Measurements from ENCODE around the gene PADI1.

Gene PADI1

GRCh38 chr1:17198476-17199258, 6.3 kb upstream of the PADI1 start:
- no peak for DNase-seq

GRCh38 chr1:17199267-17200044, 5.5 kb upstream of the PADI1 start:
- DNase-seq = no peak

- no peak for DNase-seq
Measured at GRCh38 chr1:17200246-17200645, 4.7 kb upstream of the PADI1 start.

GRCh38 chr1:17200756-17201155, 4.2 kb upstream of the PADI1 start:
- no peak for DNase-seq

GRCh38 chr1:17201201-17202021, 3.5 kb upstream of the PADI1 start:
- DNase-seq = peak; percentile 34

- no peak for DNase-seq
Measured at GRCh38 chr1:17205652-17206051, 724 bp downstream of the PADI1 start.

- DNase-seq = no peak
Measured at GRCh38 chr1:17206196-17206595, 1.3 kb downstream of the PADI1 start.

- no peak for DNase-seq
Measured at GRCh38 chr1:17207046-17207445, 2.1 kb downstream of the PADI1 start.

GRCh38 chr1:17207540-17207939, 2.6 kb downstream of the PADI1 start:
- no peak for DNase-seq

- peak; percentile 72 for DNase-seq
Measured at GRCh38 chr1:17207966-17208418, 3.1 kb downstream of the PADI1 start.

GRCh38 chr1:17208546-17208945, 3.6 kb downstream of the PADI1 start:
- DNase-seq = no peak

- DNase-seq = no peak
Measured at GRCh38 chr1:17209430-17209829, 4.5 kb downstream of the PADI1 start.

- no peak for DNase-seq
Measured at GRCh38 chr1:17210176-17210575, 5.2 kb downstream of the PADI1 start.

GRCh38 chr1:17211377-17211776, 6.4 kb downstream of the PADI1 start:
- no peak for DNase-seq

- DNase-seq = no peak
Measured at GRCh38 chr1:17212009-17212408, 7.1 kb downstream of the PADI1 start.

- peak; percentile 68 for DNase-seq
Measured at GRCh38 chr1:17212487-17213121, 7.7 kb downstream of the PADI1 start.

- no peak for DNase-seq
Measured at GRCh38 chr1:17213148-17213781, 8.3 kb downstream of the PADI1 start.

GRCh38 chr1:17213782-17214148, 8.8 kb downstream of the PADI1 start:
- no peak for DNase-seq

- DNase-seq = no peak
Measured at GRCh38 chr1:17214876-17215544, 10.1 kb downstream of the PADI1 start.

- DNase-seq = no peak
Measured at GRCh38 chr1:17215545-17215890, 10.6 kb downstream of the PADI1 start.

- DNase-seq = no peak
Measured at GRCh38 chr1:17216078-17216477, 11.2 kb downstream of the PADI1 start.

GRCh38 chr1:17217607-17218006, 12.7 kb downstream of the PADI1 start:
- no peak for DNase-seq
